Subcutaneous adipose tissue (tissue), 4 donors: Measurements from ENCODE around the gene DUOX1. TPM values are rescaled to one million over a fixed set of nuclear protein-coding genes. Genes with fewer than 3 reads are reported as not detected.

Experiments
- total RNA-seq, 4 donors: library from RNA; depleted of rRNA; stranded (reverse); fragments of >200 nt; gene quantifications; one replicate each; pipeline ENCODE4 v1.1.0, GENCODE V29; 2016
- TF ChIP-seq, protein P1 (sequence below): fragments of 450-650 bp; IDR thresholded peaks from one replicate; pipeline ENCODE4 v1.5.1; 2016; ENCODE audit warnings: low read depth, mild to moderate bottlenecking, control low read depth, antibody characterized with exemption, moderate library complexity

DUOX1 gene
- total RNA-seq, 4 donors from 2014 or later, result 0.44 to 0.85 (median 0.57) TPM; not detected in 1

DNA sequence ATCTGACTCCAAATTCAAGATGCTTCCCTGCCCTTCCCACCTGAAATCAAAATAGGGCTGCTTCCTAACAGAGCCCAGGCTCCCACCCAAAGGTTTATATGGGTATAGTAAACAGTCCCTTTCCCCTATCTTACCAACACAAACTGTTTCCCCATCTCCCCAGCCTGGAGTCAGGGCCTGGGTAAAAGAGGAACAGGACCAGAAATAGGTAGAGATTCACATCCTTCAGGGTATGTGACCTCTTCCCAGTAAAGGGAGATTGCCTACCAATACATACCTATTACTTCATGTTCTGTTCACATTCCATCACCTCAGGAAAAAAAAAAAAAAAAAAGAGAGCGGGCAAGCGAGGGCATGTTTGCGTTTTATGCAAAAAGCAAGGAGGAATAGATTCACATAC lies 67.7 kb downstream of the DUOX1 start:
- TF ChIP-seq, protein P1, sequence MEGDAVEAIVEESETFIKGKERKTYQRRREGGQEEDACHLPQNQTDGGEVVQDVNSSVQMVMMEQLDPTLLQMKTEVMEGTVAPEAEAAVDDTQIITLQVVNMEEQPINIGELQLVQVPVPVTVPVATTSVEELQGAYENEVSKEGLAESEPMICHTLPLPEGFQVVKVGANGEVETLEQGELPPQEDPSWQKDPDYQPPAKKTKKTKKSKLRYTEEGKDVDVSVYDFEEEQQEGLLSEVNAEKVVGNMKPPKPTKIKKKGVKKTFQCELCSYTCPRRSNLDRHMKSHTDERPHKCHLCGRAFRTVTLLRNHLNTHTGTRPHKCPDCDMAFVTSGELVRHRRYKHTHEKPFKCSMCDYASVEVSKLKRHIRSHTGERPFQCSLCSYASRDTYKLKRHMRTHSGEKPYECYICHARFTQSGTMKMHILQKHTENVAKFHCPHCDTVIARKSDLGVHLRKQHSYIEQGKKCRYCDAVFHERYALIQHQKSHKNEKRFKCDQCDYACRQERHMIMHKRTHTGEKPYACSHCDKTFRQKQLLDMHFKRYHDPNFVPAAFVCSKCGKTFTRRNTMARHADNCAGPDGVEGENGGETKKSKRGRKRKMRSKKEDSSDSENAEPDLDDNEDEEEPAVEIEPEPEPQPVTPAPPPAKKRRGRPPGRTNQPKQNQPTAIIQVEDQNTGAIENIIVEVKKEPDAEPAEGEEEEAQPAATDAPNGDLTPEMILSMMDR, result no peak

DNA sequence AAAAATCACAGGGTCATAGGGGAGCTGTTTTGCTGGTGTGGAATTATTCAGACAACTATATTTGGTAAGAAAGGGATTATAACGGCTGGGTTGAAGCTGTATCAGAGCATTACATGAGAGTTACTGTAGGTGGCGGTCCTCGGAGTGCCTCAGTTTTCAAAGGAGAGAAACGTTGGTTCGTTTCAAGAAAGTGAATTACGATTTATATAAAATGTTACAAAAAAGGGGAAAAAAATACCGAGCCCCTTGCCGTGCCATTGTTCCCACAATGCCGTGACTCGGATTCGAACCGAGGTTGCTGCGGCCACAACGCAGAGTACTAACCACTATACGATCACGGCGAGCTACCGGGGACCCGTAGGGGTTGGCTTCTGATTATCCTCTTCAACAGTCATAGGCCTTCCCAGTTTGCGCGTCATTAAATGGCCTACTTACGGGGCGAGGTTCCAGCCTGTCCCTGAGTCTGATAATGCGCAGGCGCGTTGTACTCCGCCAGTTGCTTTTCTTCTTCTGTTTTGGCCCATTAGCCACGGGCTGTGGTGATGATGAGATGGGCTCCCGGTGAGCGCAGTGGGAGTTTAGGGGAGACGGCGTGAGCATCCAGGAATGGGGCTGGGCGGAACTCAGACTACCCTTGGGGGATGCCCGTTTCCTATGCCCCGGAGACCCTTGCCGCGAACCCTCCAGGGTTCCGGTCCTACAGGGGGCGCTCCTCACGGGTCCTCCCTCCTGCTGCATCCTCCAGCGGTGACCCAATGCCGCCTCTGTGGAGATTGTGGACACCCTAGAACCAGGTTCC lies 68.7 kb downstream of the DUOX1 start:
- TF ChIP-seq, protein P1, result no peak

DNA sequence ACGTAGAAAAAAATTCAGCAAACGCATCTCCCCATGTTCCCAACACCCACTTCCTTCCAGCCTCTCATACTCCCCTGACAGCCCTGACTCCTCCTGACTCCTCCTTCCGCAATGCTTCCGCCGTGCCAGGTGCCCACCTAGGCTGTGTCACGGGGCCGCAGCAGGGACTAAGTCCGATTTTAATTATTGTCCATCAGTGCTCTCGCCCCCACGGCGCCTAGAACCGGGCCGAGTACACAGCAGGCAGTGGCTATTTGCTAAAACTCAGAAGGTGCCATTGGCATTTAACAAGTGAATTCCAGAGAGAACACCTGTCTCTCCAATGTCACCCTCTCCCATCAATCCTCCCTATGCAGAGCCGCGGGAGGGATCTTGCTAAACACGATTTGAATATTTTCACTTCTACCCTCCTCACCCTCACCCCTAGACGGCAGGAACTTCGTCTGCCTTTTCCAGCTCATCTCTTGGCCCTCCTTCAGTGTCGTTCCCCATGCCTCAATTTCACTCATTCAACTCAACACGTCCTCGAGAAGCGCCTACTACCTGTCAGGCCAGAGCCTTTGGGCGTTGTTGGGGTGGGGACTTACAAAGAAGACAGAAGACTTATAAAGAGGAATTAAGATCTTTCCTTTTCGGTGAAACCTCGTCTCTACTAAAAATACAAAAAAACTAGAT lies 69.5 kb downstream of the DUOX1 start:
- TF ChIP-seq, protein P1, result no peak

DNA sequence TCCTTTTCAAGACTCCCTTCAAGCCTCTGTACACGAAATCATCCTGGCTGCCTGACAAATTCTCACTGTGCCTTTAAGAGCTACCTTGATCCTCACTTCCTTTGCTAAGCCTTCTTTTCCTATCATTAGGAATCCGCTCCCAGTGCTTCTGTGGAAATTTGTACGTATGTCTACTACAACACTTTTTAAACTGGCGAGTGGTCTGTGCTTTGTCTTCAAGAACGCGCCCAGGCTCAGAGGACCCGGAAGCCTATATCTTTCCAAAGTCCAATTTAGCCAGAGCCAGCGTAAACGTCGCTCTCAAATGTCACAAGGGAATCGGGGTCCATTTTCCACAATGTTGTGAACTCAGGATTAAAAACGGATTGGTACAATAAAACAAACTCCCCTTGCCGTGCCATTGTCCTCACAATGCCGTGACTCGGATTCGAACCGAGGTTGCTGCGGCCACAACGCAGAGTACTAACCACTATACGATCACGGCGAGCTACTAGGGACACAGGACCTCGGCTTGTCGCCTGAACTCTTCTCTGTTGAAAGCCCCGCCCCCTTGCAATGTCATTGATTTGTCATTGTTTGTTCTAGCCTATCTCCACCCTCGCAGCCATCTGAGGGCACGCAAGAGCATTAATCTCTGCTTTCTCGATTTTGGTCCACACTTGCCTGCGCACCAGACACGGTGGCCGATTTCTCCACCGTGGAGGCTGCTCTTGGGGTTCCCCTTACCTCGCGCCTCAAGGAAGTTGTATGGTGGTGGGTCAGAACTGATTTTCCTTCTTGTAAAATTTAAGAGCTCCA lies 70.4 kb downstream of the DUOX1 start:
- TF ChIP-seq, protein P1, result no peak

DNA sequence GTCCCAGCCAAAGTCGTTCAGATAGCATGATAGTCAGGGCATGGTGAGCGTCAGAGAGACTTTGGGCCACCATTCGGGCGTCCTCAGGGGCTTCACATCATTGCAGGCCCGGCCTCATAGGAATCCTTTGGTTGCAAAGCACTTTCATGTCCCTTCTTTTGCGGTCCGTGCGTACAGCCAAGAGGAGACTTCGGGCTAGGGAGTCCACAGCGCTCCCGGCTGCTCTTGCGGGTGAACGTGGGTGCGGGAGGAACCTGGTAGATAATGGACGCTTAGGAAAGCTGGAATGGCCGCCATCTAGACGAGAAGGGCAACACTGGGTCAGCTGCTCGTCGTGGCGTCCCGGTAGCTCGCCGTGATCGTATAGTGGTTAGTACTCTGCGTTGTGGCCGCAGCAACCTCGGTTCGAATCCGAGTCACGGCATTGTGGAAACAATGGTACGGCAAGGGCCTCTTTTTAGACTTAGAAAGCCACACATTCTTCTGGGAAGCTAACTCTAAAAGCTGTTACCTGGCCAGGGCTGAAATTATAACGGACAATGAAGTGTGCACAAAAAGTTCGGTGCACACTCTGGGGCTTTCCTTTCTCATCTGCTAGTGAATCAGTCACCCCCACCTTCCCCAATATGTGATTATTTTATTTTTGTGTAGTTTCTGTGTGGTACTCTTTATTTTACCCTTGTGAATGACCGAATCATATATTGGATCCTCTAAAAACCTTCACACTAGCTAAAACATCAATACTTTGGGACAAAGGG lies 71.2 kb downstream of the DUOX1 start:
- TF ChIP-seq, protein P1, result no peak

DNA sequence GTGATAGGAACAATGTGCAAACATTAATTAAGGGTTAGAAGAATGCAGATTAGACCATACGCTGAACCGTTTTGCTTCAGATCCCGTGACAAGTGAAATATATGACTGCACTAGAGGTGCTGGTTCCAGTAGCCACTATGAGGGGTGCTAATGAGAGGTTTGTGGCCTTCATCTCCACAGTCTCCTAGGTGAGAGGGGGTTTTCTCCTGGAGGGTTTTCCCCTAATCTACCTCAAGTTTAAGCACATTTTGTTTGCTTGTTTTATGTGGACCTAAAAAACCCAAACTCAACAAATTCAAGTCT lies 71.7 kb downstream of the DUOX1 start:
- TF ChIP-seq, protein P1, result no peak
